ENCODE results near the gene SLC25A17.
"Not testable (repeated sequence)": the region's sequence is repeated elsewhere in the genome, so short reads cannot be mapped to it uniquely, and the experiment has no call there.

SLC25A17 gene

DNA sequence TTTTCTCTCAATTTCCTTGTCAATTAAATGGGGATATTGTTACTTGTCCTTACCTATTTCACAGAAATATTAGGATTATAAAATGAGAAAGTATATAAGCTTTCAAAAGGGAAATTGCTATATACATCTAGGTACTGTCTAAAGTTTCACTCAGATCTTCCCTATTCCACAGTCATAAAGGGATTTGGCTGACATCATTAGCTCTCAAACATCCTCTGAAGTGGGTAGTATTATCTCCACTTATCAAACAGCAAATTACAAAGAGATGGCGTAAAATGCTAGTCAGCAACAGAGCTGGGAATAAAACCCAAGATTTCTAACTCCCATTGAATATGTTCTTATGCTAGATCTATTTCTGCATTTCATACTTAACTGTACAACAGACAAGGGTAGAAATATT, 50.9 kb downstream of the SLC25A17 start:
- H3K4me1 Mint-ChIP-seq, result peaks cover 13% of the 10 kb centered on the region
- peaks cover 18% of the 10 kb centered on the region for H3K36me3 Mint-ChIP-seq (ENCODE audit: insufficient read depth)
- DNase-seq (ENCODE audit: low spot score in 2 of 2) (no peak), ATAC-seq (replicated peaks; ENCODE audit: extremely low read depth, poor library complexity, severe bottlenecking) (no peak)
- no peak overlapping the region for H3K27ac Mint-ChIP-seq (ENCODE audit: low read depth)
- no peaks in the 10 kb centered on the region for H3K9me3 Mint-ChIP-seq
- H3K4me3 Mint-ChIP-seq, result no peak overlapping the region
- H3K27me3 Mint-ChIP-seq, result no peaks in the 10 kb centered on the region

- H3K27ac Mint-ChIP-seq (ENCODE audit: low read depth), result no peak overlapping the region
- H3K4me1 Mint-ChIP-seq, result peaks cover 13% of the 10 kb centered on the region
- ATAC-seq (replicated peaks; ENCODE audit: extremely low read depth, poor library complexity, severe bottlenecking), result no peak
- DNase-seq (ENCODE audit: low spot score in 2 of 2), result no peak
- H3K36me3 Mint-ChIP-seq (ENCODE audit: insufficient read depth), result peaks cover 11% of the 10 kb centered on the region
- no peak overlapping the region for H3K4me3 Mint-ChIP-seq
- H3K27me3 Mint-ChIP-seq, result no peaks in the 10 kb centered on the region
- H3K9me3 Mint-ChIP-seq, result no peaks in the 10 kb centered on the region
Measured at GRCh38 chr22:40766956-40767355, 52.2 kb downstream of the SLC25A17 start.

DNA sequence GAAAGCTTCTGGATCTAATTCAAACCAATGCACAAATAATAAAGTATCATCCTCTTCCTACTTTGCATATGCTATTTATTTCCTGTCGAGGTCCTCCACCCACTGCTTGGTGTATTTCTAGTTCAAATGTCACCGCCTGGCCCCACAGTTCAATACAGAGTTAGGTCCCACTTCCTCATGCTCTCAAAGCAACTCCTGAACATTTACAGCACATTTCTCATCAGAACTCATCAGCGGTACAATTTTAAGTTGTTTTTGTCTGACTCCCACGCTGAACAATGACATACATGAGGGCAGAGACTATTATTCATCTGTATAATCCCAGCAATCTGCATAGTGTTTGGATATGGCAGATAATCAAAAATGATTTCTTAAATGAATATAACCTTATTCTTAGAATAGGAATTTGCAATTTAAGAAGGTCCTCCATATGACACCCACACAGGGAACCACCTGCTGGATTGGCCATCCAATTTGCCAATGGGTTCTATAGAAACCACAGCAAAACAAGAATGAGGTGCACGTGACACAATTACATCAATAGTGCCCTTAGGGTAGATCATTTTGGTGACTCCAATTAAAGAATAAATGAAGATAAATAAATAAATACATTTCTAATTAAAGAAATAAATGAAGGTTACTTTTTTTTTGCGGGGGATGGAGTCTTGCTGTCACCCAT, 54.2 kb downstream of the SLC25A17 start:
- H3K4me3 Mint-ChIP-seq, result no peak overlapping the region
- ATAC-seq (replicated peaks; ENCODE audit: extremely low read depth, poor library complexity, severe bottlenecking), result no peak

GRCh38 chr22:40759294-40759840, 59.8 kb downstream of the SLC25A17 start:
- H3K27ac Mint-ChIP-seq (ENCODE audit: low read depth), result no peak overlapping the region
- H3K4me3 Mint-ChIP-seq, result no peak overlapping the region
- H3K36me3 Mint-ChIP-seq (ENCODE audit: insufficient read depth), result no peaks in the 10 kb centered on the region
- H3K4me1 Mint-ChIP-seq, result peaks cover under 1% of the 10 kb centered on the region
- no peak for DNase-seq (ENCODE audit: low spot score in 2 of 2)
- no peaks in the 10 kb centered on the region for H3K27me3 Mint-ChIP-seq
- no peak for ATAC-seq (replicated peaks; ENCODE audit: extremely low read depth, poor library complexity, severe bottlenecking)
- H3K9me3 Mint-ChIP-seq, result no peaks in the 10 kb centered on the region

More for the DNA sequence above, 54.2 kb downstream of the SLC25A17 start:
- no peaks in the 10 kb centered on the region for H3K27me3 Mint-ChIP-seq
- no peak for DNase-seq (ENCODE audit: low spot score in 2 of 2)
- no peaks in the 10 kb centered on the region for H3K9me3 Mint-ChIP-seq
- H3K27ac Mint-ChIP-seq (ENCODE audit: low read depth), result peak overlapping the region; percentile 60
- H3K4me1 Mint-ChIP-seq, result peaks cover 13% of the 10 kb centered on the region
- H3K36me3 Mint-ChIP-seq (ENCODE audit: insufficient read depth), result peaks cover 3% of the 10 kb centered on the region

DNA sequence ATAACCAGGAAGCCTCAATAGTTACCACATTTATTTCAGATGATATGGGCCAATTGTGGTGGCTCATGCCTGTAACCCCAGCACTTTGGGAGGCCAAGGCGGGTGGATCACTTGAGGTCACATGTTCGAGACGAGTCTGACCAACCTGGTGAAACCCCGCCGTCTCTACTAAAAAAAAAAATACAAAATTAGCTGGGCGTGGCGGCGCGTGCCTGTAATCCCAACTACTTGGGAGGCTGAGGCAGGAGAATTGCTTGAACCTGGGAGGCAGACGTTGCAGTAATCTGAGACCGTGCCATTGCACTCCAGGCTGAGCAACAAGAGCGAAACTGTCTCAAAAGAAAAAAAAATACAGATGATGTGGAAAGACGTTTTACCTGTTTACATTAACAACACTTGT, 60.3 kb downstream of the SLC25A17 start:
- not testable (repeated sequence) for H3K27ac Mint-ChIP-seq (ENCODE audit: low read depth); H3K4me3 Mint-ChIP-seq; H3K4me1 Mint-ChIP-seq; H3K9me3 Mint-ChIP-seq; DNase-seq (ENCODE audit: low spot score in 2 of 2); ATAC-seq (replicated peaks; ENCODE audit: extremely low read depth, poor library complexity, severe bottlenecking); H3K27me3 Mint-ChIP-seq; H3K36me3 Mint-ChIP-seq (ENCODE audit: insufficient read depth)

GRCh38 chr22:40758390-40758789, 60.8 kb downstream of the SLC25A17 start:
- no peak for ATAC-seq (replicated peaks; ENCODE audit: extremely low read depth, poor library complexity, severe bottlenecking)
- no peak overlapping the region for H3K4me3 Mint-ChIP-seq

GRCh38 chr22:40757071-40757470, 62.1 kb downstream of the SLC25A17 start:
- no peaks in the 10 kb centered on the region for H3K9me3 Mint-ChIP-seq
- H3K4me3 Mint-ChIP-seq, result no peak overlapping the region
- no peaks in the 10 kb centered on the region for H3K4me1 Mint-ChIP-seq
- no peak overlapping the region for H3K27ac Mint-ChIP-seq (ENCODE audit: low read depth)
- no peaks in the 10 kb centered on the region for H3K27me3 Mint-ChIP-seq
- DNase-seq (ENCODE audit: low spot score in 2 of 2) (no peak), ATAC-seq (replicated peaks; ENCODE audit: extremely low read depth, poor library complexity, severe bottlenecking) (no peak)
- H3K36me3 Mint-ChIP-seq (ENCODE audit: insufficient read depth), result no peaks in the 10 kb centered on the region

More at GRCh38 chr22:40758390-40758789, 60.8 kb downstream of the SLC25A17 start:
- H3K36me3 Mint-ChIP-seq (ENCODE audit: insufficient read depth), result no peaks in the 10 kb centered on the region
- no peaks in the 10 kb centered on the region for H3K4me1 Mint-ChIP-seq
- no peaks in the 10 kb centered on the region for H3K9me3 Mint-ChIP-seq
- no peak for DNase-seq (ENCODE audit: low spot score in 2 of 2)
- no peaks in the 10 kb centered on the region for H3K27me3 Mint-ChIP-seq
- no peak overlapping the region for H3K27ac Mint-ChIP-seq (ENCODE audit: low read depth)

DNA sequence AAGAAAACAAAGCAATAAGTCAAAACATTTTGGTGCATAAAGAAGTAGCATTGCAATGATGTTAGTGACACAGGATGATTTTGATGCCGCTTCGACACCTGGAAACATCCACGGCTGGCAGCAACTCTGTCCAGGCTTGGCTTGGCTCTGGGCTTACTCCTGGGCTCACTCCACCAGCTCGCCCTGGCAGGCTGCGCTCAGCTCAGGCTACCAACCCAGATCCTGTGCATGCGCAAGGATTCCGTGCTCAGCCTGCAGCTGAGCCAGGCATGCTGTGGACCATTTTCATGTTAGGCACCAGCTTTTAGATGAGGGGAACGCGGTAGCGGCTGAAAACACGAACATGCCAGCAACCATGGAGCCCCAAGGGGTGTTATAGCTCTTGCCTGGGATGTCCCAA, 66.0 kb downstream of the SLC25A17 start:
- Mint-ChIP-seq H3K36me3 (ENCODE audit: insufficient read depth) (no peaks in the 10 kb centered on the region), H3K4me1 (no peaks in the 10 kb centered on the region)

DNA sequence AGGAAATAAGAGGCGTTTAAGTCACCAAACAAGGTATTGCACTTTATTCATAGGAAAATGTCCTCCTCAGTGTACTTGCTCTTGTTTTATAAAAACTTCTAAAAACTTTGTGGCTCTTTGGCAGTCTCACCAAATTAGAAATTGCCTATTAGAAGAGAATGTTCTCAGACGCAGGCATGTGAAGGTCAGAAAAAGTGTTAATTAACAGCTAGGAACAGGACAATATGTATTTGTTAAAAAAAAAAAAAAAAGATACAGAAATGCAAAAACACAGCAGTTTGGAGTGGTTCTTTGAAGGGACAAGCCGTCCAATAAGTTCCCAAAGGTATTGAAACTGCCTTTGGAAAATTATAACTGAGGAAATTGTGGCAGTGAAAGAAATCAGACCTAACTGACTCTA, 67.9 kb downstream of the SLC25A17 start:
- no peak for ATAC-seq (replicated peaks; ENCODE audit: extremely low read depth, poor library complexity, severe bottlenecking)
- no peaks in the 10 kb centered on the region for H3K4me1 Mint-ChIP-seq
- no peak for DNase-seq (ENCODE audit: low spot score in 2 of 2)
- no peak overlapping the region for H3K4me3 Mint-ChIP-seq
- H3K36me3 Mint-ChIP-seq (ENCODE audit: insufficient read depth), result no peaks in the 10 kb centered on the region
- no peaks in the 10 kb centered on the region for H3K9me3 Mint-ChIP-seq
- H3K27ac Mint-ChIP-seq (ENCODE audit: low read depth), result no peak overlapping the region
- no peaks in the 10 kb centered on the region for H3K27me3 Mint-ChIP-seq

More for the DNA sequence above, 66.0 kb downstream of the SLC25A17 start:
- Mint-ChIP-seq H3K27ac (ENCODE audit: low read depth) (no peak overlapping the region), H3K9me3 (no peaks in the 10 kb centered on the region), H3K4me3 (no peak overlapping the region), H3K27me3 (no peaks in the 10 kb centered on the region)
- no peak for DNase-seq (ENCODE audit: low spot score in 2 of 2)
- ATAC-seq (replicated peaks; ENCODE audit: extremely low read depth, poor library complexity, severe bottlenecking), result no peak

DNA sequence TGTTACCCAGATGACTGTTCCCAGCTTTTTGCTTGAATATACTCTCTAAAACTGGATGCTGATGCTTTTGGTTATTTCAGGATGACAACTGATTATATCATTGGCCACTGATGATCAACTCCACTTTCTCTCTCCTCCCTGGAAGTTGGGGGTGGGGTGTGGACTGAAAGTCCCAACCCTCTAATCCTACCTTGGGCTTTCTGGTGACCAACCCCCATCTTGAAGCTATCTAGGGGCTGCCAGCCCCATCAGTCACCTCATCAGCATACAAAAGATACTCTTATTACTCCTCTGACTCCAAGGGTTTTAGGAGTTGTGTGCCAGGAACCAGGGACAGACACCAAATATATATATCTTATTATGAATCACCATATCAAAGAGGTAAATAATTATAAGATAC, 69.3 kb downstream of the SLC25A17 start:
- H3K27ac Mint-ChIP-seq (ENCODE audit: low read depth), result no peak overlapping the region

GRCh38 chr22:40748388-40749355, 70.5 kb downstream of the SLC25A17 start:
- no peaks in the 10 kb centered on the region for H3K9me3 Mint-ChIP-seq
- no peaks in the 10 kb centered on the region for H3K36me3 Mint-ChIP-seq (ENCODE audit: insufficient read depth)
- H3K27ac Mint-ChIP-seq (ENCODE audit: low read depth), result no peak overlapping the region
- no peaks in the 10 kb centered on the region for H3K27me3 Mint-ChIP-seq
- no peak overlapping the region for H3K4me3 Mint-ChIP-seq
- no peak for ATAC-seq (replicated peaks; ENCODE audit: extremely low read depth, poor library complexity, severe bottlenecking)
- no peaks in the 10 kb centered on the region for H3K4me1 Mint-ChIP-seq
- DNase-seq (ENCODE audit: low spot score in 2 of 2), result no peak

More for the DNA sequence above, 69.3 kb downstream of the SLC25A17 start:
- Mint-ChIP-seq H3K27me3 (no peaks in the 10 kb centered on the region), H3K4me1 (no peaks in the 10 kb centered on the region), H3K4me3 (no peak overlapping the region), H3K36me3 (ENCODE audit: insufficient read depth) (no peaks in the 10 kb centered on the region), H3K9me3 (no peaks in the 10 kb centered on the region)
- ATAC-seq (replicated peaks; ENCODE audit: extremely low read depth, poor library complexity, severe bottlenecking) (no peak), DNase-seq (ENCODE audit: low spot score in 2 of 2) (no peak)

DNA sequence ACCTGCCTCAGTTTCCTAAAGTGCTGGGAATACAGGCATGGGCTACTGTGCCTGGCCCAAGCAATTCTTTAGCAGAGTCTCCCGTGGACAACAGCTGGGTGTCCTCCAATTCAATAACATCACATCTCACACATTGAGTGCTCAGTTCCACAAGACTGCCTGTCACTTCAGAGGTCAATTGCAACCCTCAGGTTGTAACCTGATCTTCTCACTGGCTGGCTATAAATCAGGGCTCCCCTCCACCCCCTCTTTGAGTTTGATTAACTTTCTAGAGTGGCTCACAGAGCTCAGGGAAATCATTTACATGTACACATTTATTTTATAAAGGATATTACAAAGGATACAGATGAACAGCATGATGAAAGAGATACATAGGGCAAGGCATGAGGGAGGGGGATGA, 71.8 kb downstream of the SLC25A17 start:
- H3K4me3 Mint-ChIP-seq, result no peak overlapping the region
- no peaks in the 10 kb centered on the region for H3K36me3 Mint-ChIP-seq (ENCODE audit: insufficient read depth)
- no peaks in the 10 kb centered on the region for H3K9me3 Mint-ChIP-seq
- no peaks in the 10 kb centered on the region for H3K4me1 Mint-ChIP-seq
- H3K27me3 Mint-ChIP-seq, result no peaks in the 10 kb centered on the region
- no peak overlapping the region for H3K27ac Mint-ChIP-seq (ENCODE audit: low read depth)
- ATAC-seq (replicated peaks; ENCODE audit: extremely low read depth, poor library complexity, severe bottlenecking) (no peak), DNase-seq (ENCODE audit: low spot score in 2 of 2) (no peak)

Measured in central memory CD8-positive, alpha-beta T cell (primary cell).